Prostate gland (tissue), 2 donors: ENCODE results near the gene SSUH2.

Experiments used
- POLR2A ChIP-seq: fragments of 450-650 bp; IDR thresholded peaks from one replicate; pipeline ENCODE4 v1.6.1; 2016; ENCODE audit warnings: antibody characterized with exemption, mild to moderate bottlenecking
- POLR2AphosphoS5 ChIP-seq: sonication (generic); formaldehyde crosslinking; IDR thresholded peaks from one replicate; pipeline ENCODE4 v1.6.1; 2017; ENCODE audit warnings: antibody characterized with exemption
- TF ChIP-seq, protein P1 (sequence below), 4 experiments: fragments of 200-600 bp in 2 of 4; fragments of 450-650 bp in 2 of 4; sonication (generic) in 2 of 4; IDR thresholded peaks; 1 replicate in 3 of 4; 2 replicates in 1 of 4; pipeline ENCODE4 v1.5.1; 2016 to 2019; ENCODE audit warnings: antibody characterized with exemption in 4 of 4, mild to moderate bottlenecking in 2 of 4, moderate library complexity in 2 of 4

GRCh38 chr3:8629151-8630021, 15.2 kb downstream of the SSUH2 start:
- TF ChIP-seq, protein P1, sequence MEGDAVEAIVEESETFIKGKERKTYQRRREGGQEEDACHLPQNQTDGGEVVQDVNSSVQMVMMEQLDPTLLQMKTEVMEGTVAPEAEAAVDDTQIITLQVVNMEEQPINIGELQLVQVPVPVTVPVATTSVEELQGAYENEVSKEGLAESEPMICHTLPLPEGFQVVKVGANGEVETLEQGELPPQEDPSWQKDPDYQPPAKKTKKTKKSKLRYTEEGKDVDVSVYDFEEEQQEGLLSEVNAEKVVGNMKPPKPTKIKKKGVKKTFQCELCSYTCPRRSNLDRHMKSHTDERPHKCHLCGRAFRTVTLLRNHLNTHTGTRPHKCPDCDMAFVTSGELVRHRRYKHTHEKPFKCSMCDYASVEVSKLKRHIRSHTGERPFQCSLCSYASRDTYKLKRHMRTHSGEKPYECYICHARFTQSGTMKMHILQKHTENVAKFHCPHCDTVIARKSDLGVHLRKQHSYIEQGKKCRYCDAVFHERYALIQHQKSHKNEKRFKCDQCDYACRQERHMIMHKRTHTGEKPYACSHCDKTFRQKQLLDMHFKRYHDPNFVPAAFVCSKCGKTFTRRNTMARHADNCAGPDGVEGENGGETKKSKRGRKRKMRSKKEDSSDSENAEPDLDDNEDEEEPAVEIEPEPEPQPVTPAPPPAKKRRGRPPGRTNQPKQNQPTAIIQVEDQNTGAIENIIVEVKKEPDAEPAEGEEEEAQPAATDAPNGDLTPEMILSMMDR (IDR thresholded peaks at IDR 0.05) = no peak
- TF ChIP-seq POLR2A (no peak), POLR2AphosphoS5 (no peak)
